Smooth muscle cell (in vitro differentiated cells): ENCODE measurements around the gene GJD3. TPM values are rescaled to one million over a fixed set of nuclear protein-coding genes. Genes with fewer than 3 reads are reported as not detected.
"Not testable (repeated sequence)": the region's sequence is repeated elsewhere in the genome, so short reads cannot be mapped to it uniquely, and the experiment has no call there.

Experiments used
- DNase-seq: peaks from one replicate; lab custom pipeline; 2025; ENCODE audit not compliant: unreplicated experiment; lab: John Stamatoyannopoulos, UW
- H2AFZ ChIP-seq: fragments of 200-600 bp; sonication (generic); 2 replicates; pipeline ENCODE4 v1.6.0; 2016; ENCODE audit warnings: antibody characterized with exemption, low read depth, mild to moderate bottlenecking
- H3F3A ChIP-seq: fragments of 200-600 bp; sonication (generic); 2 replicates; pipeline ENCODE4 v1.6.0; 2017; ENCODE audit warnings: antibody characterized with exemption, low read depth
- H3K27ac ChIP-seq: fragments of 200-600 bp; sonication (generic); 2 replicates; pipeline ENCODE4 v1.5.1; 2016; ENCODE audit warnings: low read depth, mild to moderate bottlenecking
- H3K27me3 ChIP-seq: fragments of 200-600 bp; sonication (generic); 2 replicates; pipeline ENCODE4 v1.6.1; 2016; ENCODE audit warnings: low read depth, mild to moderate bottlenecking
- H3K36me3 ChIP-seq: fragments of 200-600 bp; sonication (generic); 2 replicates; pipeline ENCODE4 v1.5.1; 2016; ENCODE audit warnings: low read depth
- H3K4me1 ChIP-seq: fragments of 200-600 bp; sonication (generic); 2 replicates; pipeline ENCODE4 v1.5.1; 2016; ENCODE audit warnings: low read depth
- H3K4me2 ChIP-seq: fragments of 200-600 bp; sonication (generic); 2 replicates; pipeline ENCODE4 v1.6.0; 2016; ENCODE audit warnings: mild to moderate bottlenecking
- H3K4me3 ChIP-seq: fragments of 200-600 bp; sonication (generic); 2 replicates; pipeline ENCODE4 v1.5.1; 2016; ENCODE audit warnings: mild to moderate bottlenecking
- H3K79me2 ChIP-seq: fragments of 200-600 bp; sonication (generic); 2 replicates; pipeline ENCODE4 v1.6.0; 2016; ENCODE audit warnings: low read depth, mild to moderate bottlenecking
- H3K9ac ChIP-seq: fragments of 200-600 bp; sonication (generic); 2 replicates; pipeline ENCODE4 v1.6.0; 2016; ENCODE audit warnings: low read depth
- H3K9me3 ChIP-seq: fragments of 200-600 bp; sonication (generic); replicated peaks from 2 replicates; pipeline ENCODE4 v1.5.1; 2016; ENCODE audit warnings: low read depth
- H4K20me1 ChIP-seq: fragments of 200-600 bp; sonication (generic); 2 replicates; pipeline ENCODE4 v1.6.0; 2016; ENCODE audit warnings: low read depth
- CTCF ChIP-seq: fragments of 200-600 bp; sonication (generic); IDR thresholded peaks from 2 replicates; pipeline ENCODE4 v1.5.1; 2017; ENCODE audit warnings: borderline replicate concordance, mild to moderate bottlenecking, antibody characterized with exemption; ENCODE audit not compliant: insufficient read depth, poor library complexity, severe bottlenecking
- WGBS: methylation state at CpG from one replicate; pipeline ENCODE4 v1.1.7; 2016; ENCODE audit warnings: low lambda C conversion rate; 5-methylcytosine and 5-hydroxymethylcytosine counted together
- polyA plus RNA-seq: library from polyadenylated mRNA; unstranded; fragments of >200 nt; fragmentation: Nextera tagmentation; extraction: Ambion mirVana; gene quantifications from 2 replicates; pipeline ENCODE4 v1.2.1, GENCODE V29; 2016
- total RNA-seq: library from RNA; depleted of rRNA; stranded (reverse); fragments of >200 nt; gene quantifications from 2 replicates; pipeline ENCODE4 v1.2.3, GENCODE V29; 2014

GJD3 gene
- total and polyA plus RNA-seq, 2 experiments from 2014 or later = 0.30 TPM; not detected in 1

DNA sequence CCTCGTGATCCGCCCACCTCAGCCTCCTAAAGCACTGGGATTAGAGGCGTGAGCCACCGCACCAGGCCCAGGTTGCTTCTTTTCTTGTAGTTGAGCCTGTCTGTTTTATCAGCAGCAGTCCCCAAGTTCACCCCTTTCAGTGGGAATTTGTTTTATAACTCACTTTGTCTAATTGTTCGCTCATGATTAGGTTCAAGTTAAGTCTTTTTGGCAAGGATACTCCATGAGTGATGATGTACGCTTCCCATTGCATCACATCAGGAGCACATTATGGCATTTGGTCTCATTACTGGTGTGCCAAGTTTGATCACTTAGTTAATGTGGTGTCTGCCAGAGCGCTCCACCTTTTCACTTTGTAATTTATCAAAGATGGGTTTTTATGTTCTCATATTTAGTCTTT, 14.4 kb upstream of the GJD3 start:
- Histone ChIP-seq H3K4me2 (no peak overlapping the region), H4K20me1 (no peaks in the 10 kb centered on the region), H3K4me3 (no peak overlapping the region), H3K79me2 (no peaks in the 10 kb centered on the region), H3K9me3 (no peaks in the 10 kb centered on the region), H3K27ac (no peak overlapping the region), H3F3A (no peaks in the 10 kb centered on the region), H3K4me1 (no peaks in the 10 kb centered on the region), H3K27me3 (no peaks in the 10 kb centered on the region), H2AFZ (no peak overlapping the region), H3K9ac (no peak overlapping the region), H3K36me3 (no peaks in the 10 kb centered on the region)
- 94% methylated on average over 7 of the region's 7 CpGs for WGBS
- no peak for DNase-seq
- TF ChIP-seq CTCF = no peak

DNA sequence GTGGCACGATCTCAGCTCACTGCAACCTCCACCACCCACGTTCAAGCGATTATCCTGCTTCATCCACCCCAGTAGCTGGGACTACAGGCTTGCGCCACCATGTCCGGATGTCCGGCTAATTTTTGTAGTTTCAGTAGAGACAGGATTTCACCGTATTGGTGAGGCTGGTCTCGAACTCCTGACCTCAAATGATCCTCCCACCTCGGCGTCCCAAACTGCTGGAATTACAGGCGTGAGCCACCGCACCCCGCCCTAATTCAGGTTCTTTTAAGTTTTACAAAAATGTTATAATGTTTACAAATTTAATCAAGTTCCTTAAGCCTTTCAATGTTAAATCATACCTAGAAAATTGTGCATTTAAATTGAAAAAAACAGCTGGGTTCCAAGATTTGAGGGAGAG, 13.3 kb upstream of the GJD3 start:
- Histone ChIP-seq H3K9ac (no peak overlapping the region), H3K4me3 (no peak overlapping the region), H2AFZ (no peak overlapping the region), H3K36me3 (no peaks in the 10 kb centered on the region), H4K20me1 (no peaks in the 10 kb centered on the region), H3K27ac (no peak overlapping the region), H3K27me3 (no peaks in the 10 kb centered on the region), H3K9me3 (no peaks in the 10 kb centered on the region), H3K79me2 (no peaks in the 10 kb centered on the region), H3K4me2 (no peak overlapping the region), H3K4me1 (no peaks in the 10 kb centered on the region), H3F3A (no peaks in the 10 kb centered on the region)
- TF ChIP-seq CTCF = no peak
- 91% methylated on average over 13 of the region's 13 CpGs for WGBS
- DNase-seq = no peak

GRCh38 chr17:40376541-40376940, 12.0 kb upstream of the GJD3 start:
- H3K9me3 ChIP-seq, H3K4me2 ChIP-seq, H3K9ac ChIP-seq, H3K4me1 ChIP-seq, H3K4me3 ChIP-seq, H2AFZ ChIP-seq, H3K79me2 ChIP-seq, DNase-seq, H3K27ac ChIP-seq, H3K36me3 ChIP-seq, H3F3A ChIP-seq, H3K27me3 ChIP-seq, H4K20me1 ChIP-seq: not testable (repeated sequence)
- 81% methylated on average over 6 of the region's 6 CpGs for WGBS

- H3K4me3 ChIP-seq, H3K27me3 ChIP-seq, H3K9me3 ChIP-seq, H3K9ac ChIP-seq, DNase-seq, H3K36me3 ChIP-seq, H2AFZ ChIP-seq, H3K4me1 ChIP-seq, H3K27ac ChIP-seq, H4K20me1 ChIP-seq, H3K79me2 ChIP-seq, H3F3A ChIP-seq, H3K4me2 ChIP-seq: not testable (repeated sequence)
- WGBS = 91% methylated on average over 20 of the region's 21 CpGs
These were observed 11.2 kb upstream of the GJD3 start for GRCh38 chr17:40375786-40376185.

GRCh38 chr17:40374821-40375498, 10.4 kb upstream of the GJD3 start:
- Histone ChIP-seq H3K27ac (no peak overlapping the region), H3K9me3 (no peaks in the 10 kb centered on the region), H4K20me1 (no peaks in the 10 kb centered on the region), H3F3A (no peaks in the 10 kb centered on the region), H3K36me3 (no peaks in the 10 kb centered on the region), H3K4me2 (no peak overlapping the region), H3K4me1 (no peaks in the 10 kb centered on the region), H3K9ac (no peak overlapping the region), H2AFZ (no peak overlapping the region), H3K79me2 (no peaks in the 10 kb centered on the region), H3K4me3 (no peak overlapping the region), H3K27me3 (no peaks in the 10 kb centered on the region)
- no peak for DNase-seq
- 87% methylated on average over 14 of the region's 14 CpGs for WGBS
- TF ChIP-seq CTCF = no peak
